Measurements from ENCODE around the gene PAK5.

GRCh38 chr20:9742821-9743220 is 96.1 kb downstream of the PAK5 start:
- TF ChIP-seq POLR2AphosphoS5 (IDR thresholded peaks at IDR 0.05) (no peak), CTCF (IDR thresholded peaks at IDR 0.05 in 8 of 11, conservative IDR thresholded peaks at IDR 0.05 in 3 of 11) (no peak), POLR2A (IDR thresholded peaks at IDR 0.05) (no peak)

All from spleen (tissue), 7 donors.